ENCODE measurements around the gene GALNS.

DNA sequence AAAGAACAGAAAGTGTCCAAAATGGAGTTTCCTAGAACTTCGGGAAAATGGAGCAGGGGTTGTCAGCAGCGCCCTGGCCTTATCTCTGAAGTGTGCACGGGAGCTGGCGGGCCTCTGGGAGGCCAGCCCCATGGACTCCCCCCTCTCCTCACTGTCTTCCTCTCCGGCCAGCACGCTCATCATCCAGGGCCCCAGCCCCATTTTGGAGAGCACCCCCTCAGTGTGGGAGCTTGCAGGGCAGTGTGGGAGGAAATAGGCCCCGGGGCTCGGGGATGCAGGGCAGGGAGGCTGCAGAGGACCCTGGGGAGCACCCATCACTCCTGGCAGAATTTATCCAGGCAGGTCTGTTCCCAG is 14.6 kb upstream of the GALNS start:
- TF ChIP-seq, protein P1, sequence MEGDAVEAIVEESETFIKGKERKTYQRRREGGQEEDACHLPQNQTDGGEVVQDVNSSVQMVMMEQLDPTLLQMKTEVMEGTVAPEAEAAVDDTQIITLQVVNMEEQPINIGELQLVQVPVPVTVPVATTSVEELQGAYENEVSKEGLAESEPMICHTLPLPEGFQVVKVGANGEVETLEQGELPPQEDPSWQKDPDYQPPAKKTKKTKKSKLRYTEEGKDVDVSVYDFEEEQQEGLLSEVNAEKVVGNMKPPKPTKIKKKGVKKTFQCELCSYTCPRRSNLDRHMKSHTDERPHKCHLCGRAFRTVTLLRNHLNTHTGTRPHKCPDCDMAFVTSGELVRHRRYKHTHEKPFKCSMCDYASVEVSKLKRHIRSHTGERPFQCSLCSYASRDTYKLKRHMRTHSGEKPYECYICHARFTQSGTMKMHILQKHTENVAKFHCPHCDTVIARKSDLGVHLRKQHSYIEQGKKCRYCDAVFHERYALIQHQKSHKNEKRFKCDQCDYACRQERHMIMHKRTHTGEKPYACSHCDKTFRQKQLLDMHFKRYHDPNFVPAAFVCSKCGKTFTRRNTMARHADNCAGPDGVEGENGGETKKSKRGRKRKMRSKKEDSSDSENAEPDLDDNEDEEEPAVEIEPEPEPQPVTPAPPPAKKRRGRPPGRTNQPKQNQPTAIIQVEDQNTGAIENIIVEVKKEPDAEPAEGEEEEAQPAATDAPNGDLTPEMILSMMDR (IDR thresholded peaks at IDR 0.05) = no peak
- TF ChIP-seq ZNF232 (CRISPR knock-in tag; IDR thresholded peaks at IDR 0.05) (no peak), SP1 (CRISPR knock-in tag; conservative IDR thresholded peaks at IDR 0.05) (no peak), ZBTB21 (CRISPR knock-in tag; IDR thresholded peaks at IDR 0.05; ENCODE audit: borderline replicate concordance) (no peak), NFYB (CRISPR knock-in tag; conservative IDR thresholded peaks at IDR 0.05; ENCODE audit: low read depth) (no peak), ESRRA (CRISPR knock-in tag; IDR thresholded peaks at IDR 0.05; ENCODE audit: borderline replicate concordance) (no peak), FOXK1 (CRISPR knock-in tag; IDR thresholded peaks at IDR 0.05) (no peak), ZNF138 (CRISPR knock-in tag; conservative IDR thresholded peaks at IDR 0.05) (no peak), SMAD3 (CRISPR knock-in tag; IDR thresholded peaks at IDR 0.05; ENCODE audit: borderline replicate concordance) (no peak)
- TF ChIP-seq, protein P2, sequence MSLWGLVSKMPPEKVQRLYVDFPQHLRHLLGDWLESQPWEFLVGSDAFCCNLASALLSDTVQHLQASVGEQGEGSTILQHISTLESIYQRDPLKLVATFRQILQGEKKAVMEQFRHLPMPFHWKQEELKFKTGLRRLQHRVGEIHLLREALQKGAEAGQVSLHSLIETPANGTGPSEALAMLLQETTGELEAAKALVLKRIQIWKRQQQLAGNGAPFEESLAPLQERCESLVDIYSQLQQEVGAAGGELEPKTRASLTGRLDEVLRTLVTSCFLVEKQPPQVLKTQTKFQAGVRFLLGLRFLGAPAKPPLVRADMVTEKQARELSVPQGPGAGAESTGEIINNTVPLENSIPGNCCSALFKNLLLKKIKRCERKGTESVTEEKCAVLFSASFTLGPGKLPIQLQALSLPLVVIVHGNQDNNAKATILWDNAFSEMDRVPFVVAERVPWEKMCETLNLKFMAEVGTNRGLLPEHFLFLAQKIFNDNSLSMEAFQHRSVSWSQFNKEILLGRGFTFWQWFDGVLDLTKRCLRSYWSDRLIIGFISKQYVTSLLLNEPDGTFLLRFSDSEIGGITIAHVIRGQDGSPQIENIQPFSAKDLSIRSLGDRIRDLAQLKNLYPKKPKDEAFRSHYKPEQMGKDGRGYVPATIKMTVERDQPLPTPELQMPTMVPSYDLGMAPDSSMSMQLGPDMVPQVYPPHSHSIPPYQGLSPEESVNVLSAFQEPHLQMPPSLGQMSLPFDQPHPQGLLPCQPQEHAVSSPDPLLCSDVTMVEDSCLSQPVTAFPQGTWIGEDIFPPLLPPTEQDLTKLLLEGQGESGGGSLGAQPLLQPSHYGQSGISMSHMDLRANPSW (CRISPR knock-in tag; conservative IDR thresholded peaks at IDR 0.05; ENCODE audit: low read depth) = no peak
- TF ChIP-seq, protein P3, sequence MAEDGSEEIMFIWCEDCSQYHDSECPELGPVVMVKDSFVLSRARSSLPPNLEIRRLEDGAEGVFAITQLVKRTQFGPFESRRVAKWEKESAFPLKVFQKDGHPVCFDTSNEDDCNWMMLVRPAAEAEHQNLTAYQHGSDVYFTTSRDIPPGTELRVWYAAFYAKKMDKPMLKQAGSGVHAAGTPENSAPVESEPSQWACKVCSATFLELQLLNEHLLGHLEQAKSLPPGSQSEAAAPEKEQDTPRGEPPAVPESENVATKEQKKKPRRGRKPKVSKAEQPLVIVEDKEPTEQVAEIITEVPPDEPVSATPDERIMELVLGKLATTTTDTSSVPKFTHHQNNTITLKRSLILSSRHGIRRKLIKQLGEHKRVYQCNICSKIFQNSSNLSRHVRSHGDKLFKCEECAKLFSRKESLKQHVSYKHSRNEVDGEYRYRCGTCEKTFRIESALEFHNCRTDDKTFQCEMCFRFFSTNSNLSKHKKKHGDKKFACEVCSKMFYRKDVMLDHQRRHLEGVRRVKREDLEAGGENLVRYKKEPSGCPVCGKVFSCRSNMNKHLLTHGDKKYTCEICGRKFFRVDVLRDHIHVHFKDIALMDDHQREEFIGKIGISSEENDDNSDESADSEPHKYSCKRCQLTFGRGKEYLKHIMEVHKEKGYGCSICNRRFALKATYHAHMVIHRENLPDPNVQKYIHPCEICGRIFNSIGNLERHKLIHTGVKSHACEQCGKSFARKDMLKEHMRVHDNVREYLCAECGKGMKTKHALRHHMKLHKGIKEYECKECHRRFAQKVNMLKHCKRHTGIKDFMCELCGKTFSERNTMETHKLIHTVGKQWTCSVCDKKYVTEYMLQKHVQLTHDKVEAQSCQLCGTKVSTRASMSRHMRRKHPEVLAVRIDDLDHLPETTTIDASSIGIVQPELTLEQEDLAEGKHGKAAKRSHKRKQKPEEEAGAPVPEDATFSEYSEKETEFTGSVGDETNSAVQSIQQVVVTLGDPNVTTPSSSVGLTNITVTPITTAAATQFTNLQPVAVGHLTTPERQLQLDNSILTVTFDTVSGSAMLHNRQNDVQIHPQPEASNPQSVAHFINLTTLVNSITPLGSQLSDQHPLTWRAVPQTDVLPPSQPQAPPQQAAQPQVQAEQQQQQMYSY (CRISPR knock-in tag; IDR thresholded peaks at IDR 0.05) = no peak
- TF ChIP-seq, protein P4, sequence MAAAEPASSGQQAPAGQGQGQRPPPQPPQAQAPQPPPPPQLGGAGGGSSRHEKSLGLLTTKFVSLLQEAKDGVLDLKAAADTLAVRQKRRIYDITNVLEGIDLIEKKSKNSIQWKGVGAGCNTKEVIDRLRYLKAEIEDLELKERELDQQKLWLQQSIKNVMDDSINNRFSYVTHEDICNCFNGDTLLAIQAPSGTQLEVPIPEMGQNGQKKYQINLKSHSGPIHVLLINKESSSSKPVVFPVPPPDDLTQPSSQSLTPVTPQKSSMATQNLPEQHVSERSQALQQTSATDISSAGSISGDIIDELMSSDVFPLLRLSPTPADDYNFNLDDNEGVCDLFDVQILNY (CRISPR knock-in tag; IDR thresholded peaks at IDR 0.05) = no peak
- TF ChIP-seq, protein P5, sequence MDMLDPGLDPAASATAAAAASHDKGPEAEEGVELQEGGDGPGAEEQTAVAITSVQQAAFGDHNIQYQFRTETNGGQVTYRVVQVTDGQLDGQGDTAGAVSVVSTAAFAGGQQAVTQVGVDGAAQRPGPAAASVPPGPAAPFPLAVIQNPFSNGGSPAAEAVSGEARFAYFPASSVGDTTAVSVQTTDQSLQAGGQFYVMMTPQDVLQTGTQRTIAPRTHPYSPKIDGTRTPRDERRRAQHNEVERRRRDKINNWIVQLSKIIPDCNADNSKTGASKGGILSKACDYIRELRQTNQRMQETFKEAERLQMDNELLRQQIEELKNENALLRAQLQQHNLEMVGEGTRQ (CRISPR knock-in tag; IDR thresholded peaks at IDR 0.05) = no peak
